ENCODE data around the gene FAM114A1. TPM values are rescaled to one million over a fixed set of nuclear protein-coding genes. Genes with fewer than 3 reads are reported as not detected.

FAM114A1 gene
- total and polyA plus RNA-seq, 7 experiments from 2014 or later = 0.56 to 0.83 (median 0.64) TPM; not detected in 4

DNA sequence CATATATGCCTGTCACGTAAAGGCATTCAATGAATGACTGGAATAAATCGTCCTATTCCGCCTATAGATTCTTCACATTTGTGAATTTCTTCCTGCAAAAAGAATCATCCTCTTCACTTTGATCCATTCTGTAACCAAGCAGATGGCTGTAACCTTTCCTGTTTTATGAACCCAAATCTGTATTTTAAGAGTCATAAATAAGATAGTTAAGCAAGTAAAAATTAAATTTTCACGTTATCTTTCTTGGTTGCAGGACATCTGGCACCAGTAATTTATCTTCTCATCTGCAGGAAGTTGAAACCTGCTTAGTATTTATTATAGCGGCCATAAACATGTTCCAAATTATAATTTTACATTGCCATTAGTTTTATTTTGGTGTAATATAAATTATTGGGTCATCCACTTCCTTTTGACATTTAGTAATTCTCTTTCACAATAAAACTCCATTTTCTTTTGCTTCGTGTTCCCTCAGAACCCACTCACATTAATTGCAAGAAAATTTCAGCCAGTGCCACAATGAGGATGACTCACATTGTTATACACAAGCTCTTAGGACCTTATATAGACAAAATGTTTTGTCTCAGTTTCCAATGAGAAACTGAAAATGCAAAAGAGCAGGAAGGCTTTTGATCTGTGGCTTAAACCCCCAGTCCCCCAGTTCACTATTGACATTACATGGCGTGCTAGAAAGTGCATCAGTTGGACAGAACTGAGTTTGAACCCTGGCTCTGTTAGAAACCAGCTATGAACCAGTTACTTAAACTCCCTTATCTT is 113.5 kb downstream of the FAM114A1 start:
- H3K27me3 ChIP-seq (ENCODE audit: control insufficient read depth in 2 of 2, insufficient read depth in 2 of 2, low read length in 2 of 2) = no peaks in the 10 kb centered on the region
- POLR2A ChIA-PET = no interaction called here
- ATAC-seq (no peak), DNase-seq (no peak)
- Mint-ChIP-seq H3K9me3 (peaks cover 0 to 3% (median 0%) of the 10 kb centered on the region in 11 donors), H3K27me3 (no peaks in the 10 kb centered on the region), H3K4me1 (peaks cover 2 to 55% (median 5%) of the 10 kb centered on the region in 7 donors), H3K4me3 (peak overlapping the region in 1 of 10 donors; percentile 50), H3K27ac (peak overlapping the region in 2 of 9 donors; percentile 28 to 65), H3K36me3 (peaks cover 11 to 71% (median 29%) of the 10 kb centered on the region in 5 donors)
- no peaks in the 10 kb centered on the region for H3K4me1 ChIP-seq (ENCODE audit: control insufficient read depth in 2 of 2, insufficient read depth in 2 of 2, low read length in 2 of 2)
- H3K27ac ChIP-seq (ENCODE audit: low read depth, low read length) = no peak overlapping the region
- no peaks in the 10 kb centered on the region for H3K9me3 ChIP-seq (ENCODE audit: control insufficient read depth in 2 of 3, low read length in 3 of 3)
- no peak overlapping the region for H3K4me3 ChIP-seq (ENCODE audit: low read length)
- H3K36me3 ChIP-seq (ENCODE audit: control insufficient read depth in 2 of 3, insufficient read depth in 3 of 3, low read length in 3 of 3) = peaks cover 0 to 5% (median 0%) of the 10 kb centered on the region in 3 experiments
- intact Hi-C loops (cut with micrococcal nuclease) = loop anchor here in 1 of 2 donors (10.0 kb wide), 1 partner anchor 154 kb away; no protein-coding TSS in a partner anchor
- CTCF ChIA-PET = no interaction called here

- ATAC-seq = no peak
- Mint-ChIP-seq H3K9me3 (peaks cover 0 to 3% (median 0%) of the 10 kb centered on the region in 11 donors), H3K27me3 (no peaks in the 10 kb centered on the region), H3K36me3 (peaks cover 11 to 67% (median 32%) of the 10 kb centered on the region in 5 donors), H3K4me3 (peak overlapping the region in 1 of 10 donors; percentile 0), H3K27ac (peak overlapping the region in 3 of 9 donors; percentile 4 to 87 (median 65)), H3K4me1 (peaks cover 5 to 63% (median 9%) of the 10 kb centered on the region in 7 donors)
- intact Hi-C loops (cut with micrococcal nuclease) = loop anchor here in 1 of 2 donors (10.0 kb wide), 1 partner anchor 152 kb away; no protein-coding TSS in a partner anchor
- no peak for DNase-seq
- CTCF ChIA-PET = no interaction called here
- no peaks in the 10 kb centered on the region for H3K27me3 ChIP-seq (ENCODE audit: control insufficient read depth in 2 of 2, insufficient read depth in 2 of 2, low read length in 2 of 2)
- H3K9me3 ChIP-seq (ENCODE audit: control insufficient read depth in 2 of 3, low read length in 3 of 3) = no peaks in the 10 kb centered on the region
- POLR2A ChIA-PET = no interaction called here
- H3K36me3 ChIP-seq (ENCODE audit: control insufficient read depth in 2 of 3, insufficient read depth in 3 of 3, low read length in 3 of 3) = peaks cover 0 to 5% (median 0%) of the 10 kb centered on the region in 3 experiments
- H3K4me3 ChIP-seq (ENCODE audit: low read length) = no peak overlapping the region
- no peak overlapping the region for H3K27ac ChIP-seq (ENCODE audit: low read depth, low read length)
- no peaks in the 10 kb centered on the region for H3K4me1 ChIP-seq (ENCODE audit: control insufficient read depth in 2 of 2, insufficient read depth in 2 of 2, low read length in 2 of 2)
Observed at GRCh38 chr4:38982361-38983095, 114.9 kb downstream of the FAM114A1 start.

DNA sequence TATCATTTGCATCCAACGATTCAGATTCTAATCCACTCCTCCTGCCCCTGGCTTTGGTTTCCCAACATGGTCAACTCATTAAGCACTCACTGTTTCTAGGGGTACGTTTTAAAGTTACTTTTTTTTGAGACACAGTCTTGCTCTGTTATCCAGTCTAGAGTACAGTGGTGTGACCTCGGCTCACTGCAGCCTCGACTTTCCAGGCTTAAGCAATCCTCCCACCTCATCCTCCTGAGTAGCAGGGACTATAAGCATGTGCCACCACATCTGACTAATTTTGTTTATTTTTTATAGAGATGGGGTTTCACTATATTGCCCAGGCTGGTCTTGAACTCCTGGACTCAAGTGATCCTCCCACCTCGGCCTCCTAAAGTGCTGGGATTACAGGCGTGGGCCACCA is 115.7 kb downstream of the FAM114A1 start:
- Histone ChIP-seq H3K27me3 (ENCODE audit: control insufficient read depth in 2 of 2, insufficient read depth in 2 of 2, low read length in 2 of 2) (no peaks in the 10 kb centered on the region), H3K4me3 (ENCODE audit: low read length) (no peak overlapping the region), H3K36me3 (ENCODE audit: control insufficient read depth in 2 of 3, insufficient read depth in 3 of 3, low read length in 3 of 3) (peaks cover 0 to 5% (median 0%) of the 10 kb centered on the region in 3 experiments), H3K9me3 (ENCODE audit: control insufficient read depth in 2 of 3, low read length in 3 of 3) (no peaks in the 10 kb centered on the region), H3K27ac (ENCODE audit: low read depth, low read length) (no peak overlapping the region), H3K4me1 (ENCODE audit: control insufficient read depth in 2 of 2, insufficient read depth in 2 of 2, low read length in 2 of 2) (no peaks in the 10 kb centered on the region)
- CTCF ChIA-PET = interaction anchor here (0.6 kb wide), 1 partner anchor 65 kb away, joined by 4 read pairs; no protein-coding TSS in a partner anchor
- H3K36me3 Mint-ChIP-seq = peaks cover 11 to 67% (median 32%) of the 10 kb centered on the region in 5 donors
- no peak for ATAC-seq
- H3K4me1 Mint-ChIP-seq = peaks cover 5 to 69% (median 14%) of the 10 kb centered on the region in 7 donors
- H3K9me3 Mint-ChIP-seq = peaks cover 0 to 3% (median 0%) of the 10 kb centered on the region in 11 donors
- DNase-seq = no peak
- no peak overlapping the region for H3K4me3 Mint-ChIP-seq
- H3K27ac Mint-ChIP-seq = peak overlapping the region in 1 of 9 donors; percentile 40
- intact Hi-C loops (cut with micrococcal nuclease) = loop anchor here in 1 of 2 donors (10.0 kb wide), 1 partner anchor 152 kb away; no protein-coding TSS in a partner anchor
- H3K27me3 Mint-ChIP-seq = no peaks in the 10 kb centered on the region
- POLR2A ChIA-PET = interaction anchor here (1.4 kb wide), 1 partner anchor 34 kb away, joined by 3 read pairs; no protein-coding TSS in a partner anchor

DNA sequence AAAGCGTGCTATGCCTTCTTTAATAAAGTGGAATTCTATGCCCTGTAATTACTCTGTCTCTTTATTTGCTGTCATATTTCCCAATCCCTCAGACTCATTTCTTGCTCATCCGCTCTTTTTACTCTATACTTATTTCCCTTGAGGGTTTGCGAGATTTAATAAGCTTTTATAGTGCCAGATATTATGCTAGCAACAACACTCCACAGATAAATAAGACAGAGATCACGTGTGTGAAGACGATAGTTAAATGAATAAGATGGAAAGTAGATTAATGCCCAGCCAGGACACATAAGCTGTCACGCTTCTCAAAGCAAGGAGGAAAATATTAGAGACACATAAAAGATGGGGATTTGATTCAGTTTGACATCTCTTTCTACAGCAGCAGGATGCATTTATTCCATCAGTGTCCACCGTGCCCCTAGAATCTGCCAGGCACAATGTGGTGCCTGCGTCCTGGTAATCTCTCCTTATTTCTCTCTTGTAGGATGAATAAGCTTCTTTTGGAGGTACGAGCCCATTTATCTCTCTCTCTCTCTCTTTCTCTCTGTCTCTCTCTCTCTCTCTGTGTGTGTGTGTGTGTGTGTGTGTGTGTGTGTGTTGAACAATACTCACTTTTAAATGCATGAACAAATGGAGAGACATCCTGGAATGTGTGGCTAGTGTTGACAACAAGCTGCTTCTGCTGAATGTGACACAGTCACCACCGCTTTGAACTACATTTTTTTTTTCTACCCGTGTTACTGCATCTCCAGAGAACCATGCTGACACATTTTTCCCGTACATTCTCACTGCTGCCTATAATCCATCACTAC is 116.4 kb downstream of the FAM114A1 start:
- ATAC-seq = no peak
- Histone ChIP-seq H3K4me3 (ENCODE audit: low read length) (no peak overlapping the region), H3K9me3 (ENCODE audit: control insufficient read depth in 2 of 3, low read length in 3 of 3) (no peaks in the 10 kb centered on the region), H3K4me1 (ENCODE audit: control insufficient read depth in 2 of 2, insufficient read depth in 2 of 2, low read length in 2 of 2) (no peaks in the 10 kb centered on the region), H3K27ac (ENCODE audit: low read depth, low read length) (no peak overlapping the region), H3K27me3 (ENCODE audit: control insufficient read depth in 2 of 2, insufficient read depth in 2 of 2, low read length in 2 of 2) (no peaks in the 10 kb centered on the region), H3K36me3 (ENCODE audit: control insufficient read depth in 2 of 3, insufficient read depth in 3 of 3, low read length in 3 of 3) (peaks cover 0 to 10% (median 0%) of the 10 kb centered on the region in 3 experiments)
- CTCF ChIA-PET = interaction anchor here (0.6 kb wide), 1 partner anchor 65 kb away, joined by 4 read pairs; no protein-coding TSS in a partner anchor
- Mint-ChIP-seq H3K4me1 (peaks cover 5 to 72% (median 14%) of the 10 kb centered on the region in 7 donors), H3K9me3 (peaks cover 0 to 3% (median 0%) of the 10 kb centered on the region in 11 donors), H3K36me3 (peaks cover 12 to 67% (median 39%) of the 10 kb centered on the region in 5 donors), H3K27ac (peak overlapping the region in 3 of 9 donors; percentile 62 to 86 (median 64)), H3K27me3 (no peaks in the 10 kb centered on the region), H3K4me3 (peak overlapping the region in 1 of 10 donors; percentile 67)
- intact Hi-C loops (cut with micrococcal nuclease) = loop anchor here in 1 of 2 donors (1.0 to 10.0 kb wide), 2 partner anchors 48 to 151 kb away; partner anchors contain the start of gene TMEM156
- POLR2A ChIA-PET = interaction anchor here (1.4 kb wide), 1 partner anchor 35 kb away, joined by 3 read pairs; no protein-coding TSS in a partner anchor
- DNase-seq = no peak

- H3K4me1 Mint-ChIP-seq = peaks cover 5 to 77% (median 14%) of the 10 kb centered on the region in 7 donors
- Histone ChIP-seq H3K9me3 (ENCODE audit: control insufficient read depth in 2 of 3, low read length in 3 of 3) (no peaks in the 10 kb centered on the region), H3K36me3 (ENCODE audit: control insufficient read depth in 2 of 3, insufficient read depth in 3 of 3, low read length in 3 of 3) (peaks cover 0 to 6% (median 0%) of the 10 kb centered on the region in 3 experiments), H3K27me3 (ENCODE audit: control insufficient read depth in 2 of 2, insufficient read depth in 2 of 2, low read length in 2 of 2) (no peaks in the 10 kb centered on the region), H3K27ac (ENCODE audit: low read depth, low read length) (no peak overlapping the region), H3K4me1 (ENCODE audit: control insufficient read depth in 2 of 2, insufficient read depth in 2 of 2, low read length in 2 of 2) (no peaks in the 10 kb centered on the region), H3K4me3 (ENCODE audit: low read length) (no peak overlapping the region)
- CTCF ChIA-PET = no interaction called here
- H3K36me3 Mint-ChIP-seq = peaks cover 9 to 67% (median 38%) of the 10 kb centered on the region in 5 donors
- ATAC-seq = peak; percentile 18
- intact Hi-C loops (cut with micrococcal nuclease) = loop anchor here (2.0 to 10.0 kb wide), 5 partner anchors 37 to 149 kb away; partner anchors contain the start of gene TMEM156 (in 1 of the 2)
- POLR2A ChIA-PET = interaction anchor here (0.7 to 1.1 kb wide), 3 partner anchors 42 to 205 kb away, joined by 3 to 4 read pairs (median 3); no protein-coding TSS in a partner anchor
- peak in 1 of 9 donors; percentile 29 for DNase-seq
- H3K27me3 Mint-ChIP-seq = no peaks in the 10 kb centered on the region
- peak overlapping the region in 6 of 9 donors; percentile 16 to 90 (median 64) for H3K27ac Mint-ChIP-seq
- H3K4me3 Mint-ChIP-seq = peak overlapping the region in 7 of 10 donors; percentile 16 to 81 (median 28)
- peaks cover 0 to under 1% (median 0%) of the 10 kb centered on the region in 11 donors for H3K9me3 Mint-ChIP-seq
Observed at GRCh38 chr4:38985410-38986100, 117.9 kb downstream of the FAM114A1 start.

All from naive thymus-derived CD4-positive, alpha-beta T cell (primary cell).